Body of pancreas (tissue), 4 donors: ENCODE measurements around the gene MAP7D2. TPM values are rescaled to one million over a fixed set of nuclear protein-coding genes. Genes with fewer than 3 reads are reported as not detected.

Source experiments
- ATAC-seq: fragments of 150-250 bp; one replicate; pipeline ENCODE4 v1.9.1; 2016
- DNase-seq, 4 donors: peaks; one replicate each; pipeline ENCODE4 v3.0.0-alpha.2; 2019
- H3K27ac ChIP-seq, 4 donors: fragments of 200-600 bp; sonication (generic); 1 replicate in 3 of 4; 2 replicates in 1 of 4; pipeline versions ENCODE4 v1.5.1 to v1.6.1; 2016 to 2019; ENCODE audit warnings: mild to moderate bottlenecking in 1 of 4, mixed read lengths in 1 of 4, moderate library complexity in 1 of 4
- H3K27me3 ChIP-seq, 2 donors: fragments of 200-600 bp; sonication (generic); one replicate each; pipeline ENCODE4 v1.6.0; 2016; ENCODE audit warnings: mild to moderate bottlenecking in 1 of 2
- H3K36me3 ChIP-seq, 2 donors: fragments of 200-600 bp; sonication (generic); replicated peaks in 1 of 2; 2 replicates each; pipeline ENCODE4 v1.5.1; 2016; ENCODE audit warnings: low read depth in 2 of 2; ENCODE audit not compliant: insufficient read depth in 1 of 2
- H3K4me1 ChIP-seq: fragments of 200-600 bp; sonication (generic); one replicate; pipeline ENCODE4 v1.6.0; 2016
- H3K4me3 ChIP-seq, 2 donors: fragments of 200-600 bp; sonication (generic); 1 replicate in 1 of 2; 2 replicates in 1 of 2; pipeline ENCODE4 v1.5.1; 2016 to 2019
- H3K9me3 ChIP-seq, 3 donors: fragments of 200-600 bp; sonication (generic); 1 replicate in 2 of 3; 2 replicates in 1 of 3; pipeline ENCODE4 v1.5.1; 2016
- POLR2A ChIP-seq, 3 donors: fragments of 450-650 bp; IDR thresholded peaks; one replicate each; pipeline ENCODE4 v1.6.1; 2016; ENCODE audit warnings: antibody characterized with exemption in 3 of 3, mild to moderate bottlenecking in 2 of 3
- WGBS, 2 donors: methylation state at CpG; one replicate each; pipeline ENCODE4 v1.1.5; 2017; 5-methylcytosine and 5-hydroxymethylcytosine counted together
- intact Hi-C: fragments of 100-400 bp; cut with DNase I; formaldehyde crosslinking; loops from one replicate; pipeline ENCODE4 v1.15.1; 2023
- total RNA-seq, 2 donors: library from RNA; depleted of rRNA; stranded (reverse); fragments of >200 nt; gene quantifications; one replicate each; pipeline ENCODE4 v1.1.0, GENCODE V29; 2016
- TF ChIP-seq, protein P1 (sequence below), 7 experiments: fragments of 450-650 bp in 4 of 7; fragments of 200-600 bp in 3 of 7; sonication (generic) in 3 of 7; IDR thresholded peaks; one replicate each; pipeline ENCODE4 v1.5.1; 2016 to 2019; ENCODE audit warnings: antibody characterized with exemption in 7 of 7

MAP7D2 gene
- total RNA-seq, 2 donors from 2014 or later: under 0.01 to 0.99 TPM

DNA sequence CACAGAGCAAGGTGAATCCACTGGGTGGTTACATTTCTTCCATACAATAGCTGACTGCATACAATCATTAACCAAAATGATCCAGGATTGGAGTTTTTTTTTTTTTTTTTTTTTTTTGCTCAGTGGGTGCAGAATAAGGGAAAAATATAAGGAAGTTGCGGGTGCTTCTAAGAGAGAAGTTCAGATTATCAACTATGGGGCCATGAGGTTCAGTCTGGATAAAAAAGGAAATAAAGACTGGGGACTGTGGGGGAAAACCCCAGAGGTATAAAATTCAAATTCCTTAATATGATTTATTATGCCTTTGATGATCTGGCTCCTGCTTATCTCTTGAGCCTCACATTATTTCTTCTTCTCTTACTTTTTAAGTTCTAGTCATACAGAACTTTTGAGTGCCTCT, 30.9 kb upstream of the MAP7D2 start:
- ATAC-seq: no peak
- H3K36me3 ChIP-seq: no peaks in the 10 kb centered on the region

DNA sequence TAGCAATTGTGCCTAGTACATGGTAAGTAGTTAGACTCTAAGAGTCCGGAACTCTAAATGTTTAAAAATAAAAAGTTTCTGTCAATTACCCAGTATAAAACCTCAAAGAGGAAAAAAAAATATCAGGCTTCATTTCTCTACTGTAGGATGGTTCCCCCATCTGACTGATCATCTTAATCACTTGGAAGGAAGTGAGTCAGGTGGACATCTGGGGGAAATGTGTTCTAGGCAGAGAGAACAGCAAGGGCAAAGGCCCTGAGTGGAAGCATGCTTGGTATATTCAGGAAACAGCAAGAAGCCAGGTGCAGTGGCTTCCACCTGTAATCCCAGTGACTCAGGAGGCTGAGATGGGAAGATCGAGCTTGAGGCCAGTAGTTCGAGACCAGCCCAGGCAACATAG, 27.8 kb upstream of the MAP7D2 start:
- WGBS, 2 donors: 76 to 90% methylated on average over 2 to 3 of the region's 3 CpGs
- intact Hi-C loops: no loop called here
- Histone ChIP-seq H3K9me3 (no peaks in the 10 kb centered on the region), H3K4me3 (no peak overlapping the region), H3K36me3 (no peaks in the 10 kb centered on the region), H3K27ac (no peak overlapping the region), H3K27me3 (no peaks in the 10 kb centered on the region), H3K4me1 (peaks cover 7% of the 10 kb centered on the region)
- ATAC-seq: no peak
- no peak for DNase-seq
- TF ChIP-seq POLR2A (IDR thresholded peaks at IDR 0.05): no peak
- TF ChIP-seq, protein P1, sequence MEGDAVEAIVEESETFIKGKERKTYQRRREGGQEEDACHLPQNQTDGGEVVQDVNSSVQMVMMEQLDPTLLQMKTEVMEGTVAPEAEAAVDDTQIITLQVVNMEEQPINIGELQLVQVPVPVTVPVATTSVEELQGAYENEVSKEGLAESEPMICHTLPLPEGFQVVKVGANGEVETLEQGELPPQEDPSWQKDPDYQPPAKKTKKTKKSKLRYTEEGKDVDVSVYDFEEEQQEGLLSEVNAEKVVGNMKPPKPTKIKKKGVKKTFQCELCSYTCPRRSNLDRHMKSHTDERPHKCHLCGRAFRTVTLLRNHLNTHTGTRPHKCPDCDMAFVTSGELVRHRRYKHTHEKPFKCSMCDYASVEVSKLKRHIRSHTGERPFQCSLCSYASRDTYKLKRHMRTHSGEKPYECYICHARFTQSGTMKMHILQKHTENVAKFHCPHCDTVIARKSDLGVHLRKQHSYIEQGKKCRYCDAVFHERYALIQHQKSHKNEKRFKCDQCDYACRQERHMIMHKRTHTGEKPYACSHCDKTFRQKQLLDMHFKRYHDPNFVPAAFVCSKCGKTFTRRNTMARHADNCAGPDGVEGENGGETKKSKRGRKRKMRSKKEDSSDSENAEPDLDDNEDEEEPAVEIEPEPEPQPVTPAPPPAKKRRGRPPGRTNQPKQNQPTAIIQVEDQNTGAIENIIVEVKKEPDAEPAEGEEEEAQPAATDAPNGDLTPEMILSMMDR (IDR thresholded peaks at IDR 0.05): no peak

More for the DNA sequence above, 30.9 kb upstream of the MAP7D2 start:
- no peak for DNase-seq
- TF ChIP-seq, protein P1 (IDR thresholded peaks at IDR 0.05): no peak
- TF ChIP-seq POLR2A (IDR thresholded peaks at IDR 0.05): no peak
- Histone ChIP-seq H3K27me3 (no peaks in the 10 kb centered on the region), H3K4me3 (no peak overlapping the region), H3K4me1 (no peaks in the 10 kb centered on the region), H3K27ac (no peak overlapping the region), H3K9me3 (no peaks in the 10 kb centered on the region)
- intact Hi-C loops: no loop called here
- 63 to 79% methylated on average over 1 of the region's 1 CpG for WGBS, 2 donors

DNA sequence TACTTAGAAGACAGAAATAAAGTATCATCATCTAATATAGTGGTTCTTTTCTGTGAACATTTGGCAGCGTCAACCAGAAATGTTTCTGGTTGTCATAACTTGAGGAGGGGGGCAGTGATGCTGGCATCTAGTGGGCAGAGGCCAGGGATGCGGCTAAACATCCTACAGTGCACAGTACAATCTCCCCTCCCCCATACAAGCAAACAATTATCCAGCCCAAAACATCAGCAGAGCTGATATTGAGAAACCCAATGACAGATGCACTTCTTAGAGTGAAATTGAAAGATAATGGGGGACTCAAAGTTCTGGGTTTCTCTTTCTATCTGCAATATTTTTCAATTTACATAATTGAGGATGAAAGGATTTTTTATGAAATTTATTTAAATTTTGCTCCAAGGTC, 26.9 kb upstream of the MAP7D2 start:
- Histone ChIP-seq H3K36me3 (no peaks in the 10 kb centered on the region), H3K27ac (no peak overlapping the region), H3K27me3 (no peaks in the 10 kb centered on the region), H3K4me3 (no peak overlapping the region), H3K9me3 (no peaks in the 10 kb centered on the region), H3K4me1 (peaks cover 15% of the 10 kb centered on the region)
- DNase-seq (no peak), ATAC-seq (no peak)
- intact Hi-C loops: no loop called here
- no peak for TF ChIP-seq POLR2A (IDR thresholded peaks at IDR 0.05)
- TF ChIP-seq, protein P1 (IDR thresholded peaks at IDR 0.05): no peak
- 71 to 100% methylated on average over 1 to 2 of the region's 2 CpGs for WGBS, 2 donors

DNA sequence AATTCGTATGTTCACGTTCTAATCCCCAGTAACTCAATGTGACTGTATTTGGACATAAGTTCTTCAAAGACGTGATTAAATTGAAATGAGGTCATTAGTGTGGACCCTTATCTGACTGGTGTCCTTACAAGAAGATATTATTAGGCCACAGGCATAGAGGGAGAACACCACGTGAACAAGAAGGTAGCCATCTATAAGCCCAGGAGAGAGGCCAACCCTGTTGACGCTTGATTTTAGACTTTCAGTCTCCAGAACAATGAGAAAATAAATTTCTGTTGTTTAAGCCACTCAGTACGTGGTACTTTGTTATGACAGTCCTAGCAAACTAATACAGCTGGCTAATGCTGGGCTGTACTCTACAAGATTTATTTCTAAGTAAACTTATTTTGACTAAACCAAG, 26.4 kb upstream of the MAP7D2 start:
- no peaks in the 10 kb centered on the region for H3K27me3 ChIP-seq
- no peak for DNase-seq
- ATAC-seq: no peak
- peaks cover 15% of the 10 kb centered on the region for H3K4me1 ChIP-seq
- H3K4me3 ChIP-seq: no peak overlapping the region
- H3K9me3 ChIP-seq: no peaks in the 10 kb centered on the region
- H3K27ac ChIP-seq: no peak overlapping the region
- WGBS, 2 donors: 67 to 74% methylated on average over 6 of the region's 6 CpGs
- no peaks in the 10 kb centered on the region for H3K36me3 ChIP-seq
- intact Hi-C loops: no loop called here
- TF ChIP-seq, protein P1 (IDR thresholded peaks at IDR 0.05): no peak
- no peak for TF ChIP-seq POLR2A (IDR thresholded peaks at IDR 0.05)
